ENCODE results near the gene RNF121. TPM values are rescaled to one million over a fixed set of nuclear protein-coding genes. Genes with fewer than 3 reads are reported as not detected.

RNF121 gene
- total RNA-seq, 1 donor from 2014 or later = 59.6 TPM

GRCh38 chr11:71962428-71963038, 33.7 kb downstream of the RNF121 start:
- Mint-ChIP-seq H3K4me1 (ENCODE audit: low read depth) (no peaks in the 10 kb centered on the region), H3K27me3 (no peaks in the 10 kb centered on the region), H3K4me3 (ENCODE audit: low read depth) (no peak overlapping the region), H3K36me3 (ENCODE audit: insufficient read depth) (peaks cover 14% of the 10 kb centered on the region), H3K9me3 (ENCODE audit: low read depth) (no peaks in the 10 kb centered on the region), H3K27ac (no peak overlapping the region)
- DNase-seq (ENCODE audit: low spot score, unreplicated experiment) = no peak
- TF ChIP-seq, protein P1, sequence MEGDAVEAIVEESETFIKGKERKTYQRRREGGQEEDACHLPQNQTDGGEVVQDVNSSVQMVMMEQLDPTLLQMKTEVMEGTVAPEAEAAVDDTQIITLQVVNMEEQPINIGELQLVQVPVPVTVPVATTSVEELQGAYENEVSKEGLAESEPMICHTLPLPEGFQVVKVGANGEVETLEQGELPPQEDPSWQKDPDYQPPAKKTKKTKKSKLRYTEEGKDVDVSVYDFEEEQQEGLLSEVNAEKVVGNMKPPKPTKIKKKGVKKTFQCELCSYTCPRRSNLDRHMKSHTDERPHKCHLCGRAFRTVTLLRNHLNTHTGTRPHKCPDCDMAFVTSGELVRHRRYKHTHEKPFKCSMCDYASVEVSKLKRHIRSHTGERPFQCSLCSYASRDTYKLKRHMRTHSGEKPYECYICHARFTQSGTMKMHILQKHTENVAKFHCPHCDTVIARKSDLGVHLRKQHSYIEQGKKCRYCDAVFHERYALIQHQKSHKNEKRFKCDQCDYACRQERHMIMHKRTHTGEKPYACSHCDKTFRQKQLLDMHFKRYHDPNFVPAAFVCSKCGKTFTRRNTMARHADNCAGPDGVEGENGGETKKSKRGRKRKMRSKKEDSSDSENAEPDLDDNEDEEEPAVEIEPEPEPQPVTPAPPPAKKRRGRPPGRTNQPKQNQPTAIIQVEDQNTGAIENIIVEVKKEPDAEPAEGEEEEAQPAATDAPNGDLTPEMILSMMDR (IDR thresholded peaks at IDR 0.05; ENCODE audit: unreplicated experiment) = no peak

DNA sequence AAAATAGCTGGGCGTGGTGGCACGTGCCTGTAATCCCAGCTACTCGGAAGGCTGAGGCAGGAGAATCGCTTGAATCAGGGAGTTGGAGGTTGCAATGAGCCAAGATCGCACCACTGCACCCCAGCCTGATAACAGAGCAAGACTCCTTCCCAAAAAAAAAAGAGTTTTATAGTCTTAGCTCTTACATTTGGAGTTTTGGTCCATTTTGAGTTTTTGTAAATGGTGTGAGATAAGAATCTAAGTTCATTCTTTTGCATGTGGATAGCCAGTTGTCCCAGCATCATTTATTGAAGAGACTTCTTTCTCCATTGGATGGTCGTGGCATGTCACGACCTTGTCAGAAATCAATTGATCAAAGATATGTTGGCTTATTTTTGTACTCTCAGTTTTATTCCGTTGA, 34.6 kb downstream of the RNF121 start:
- H3K36me3 Mint-ChIP-seq (ENCODE audit: insufficient read depth) = peaks cover 16% of the 10 kb centered on the region
- H3K4me3 Mint-ChIP-seq (ENCODE audit: low read depth) = no peak overlapping the region
- H3K9me3 Mint-ChIP-seq (ENCODE audit: low read depth) = no peaks in the 10 kb centered on the region
- H3K27ac Mint-ChIP-seq = no peak overlapping the region
- H3K27me3 Mint-ChIP-seq = no peaks in the 10 kb centered on the region
- DNase-seq (ENCODE audit: low spot score, unreplicated experiment) = no peak
- H3K4me1 Mint-ChIP-seq (ENCODE audit: low read depth) = no peaks in the 10 kb centered on the region
- TF ChIP-seq, protein P1 (IDR thresholded peaks at IDR 0.05; ENCODE audit: unreplicated experiment) = no peak

DNA sequence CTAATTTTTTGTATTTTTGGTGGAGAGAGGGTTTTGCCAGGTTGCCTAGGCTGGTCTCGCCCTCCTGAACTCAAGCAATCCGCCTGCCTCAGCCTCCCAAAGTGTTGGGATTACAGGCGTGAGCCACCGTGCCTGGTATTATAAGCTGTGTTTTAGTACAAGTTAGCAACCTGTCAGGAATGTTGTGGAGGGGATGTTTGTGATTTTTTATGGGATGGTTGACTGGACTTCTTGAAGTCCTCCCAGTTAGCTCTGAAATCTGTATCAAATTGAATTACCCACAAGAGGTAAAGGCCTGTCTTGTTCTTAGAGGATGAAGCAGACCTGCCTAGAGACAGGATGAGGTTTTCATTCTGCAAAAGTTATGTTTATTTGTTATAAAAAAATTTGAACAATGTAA, 35.8 kb downstream of the RNF121 start:
- Mint-ChIP-seq H3K36me3 (ENCODE audit: insufficient read depth) (peaks cover 16% of the 10 kb centered on the region), H3K9me3 (ENCODE audit: low read depth) (no peaks in the 10 kb centered on the region), H3K27ac (no peak overlapping the region), H3K4me1 (ENCODE audit: low read depth) (no peaks in the 10 kb centered on the region), H3K27me3 (no peaks in the 10 kb centered on the region), H3K4me3 (ENCODE audit: low read depth) (no peak overlapping the region)
- TF ChIP-seq, protein P1 (IDR thresholded peaks at IDR 0.05; ENCODE audit: unreplicated experiment) = no peak
- no peak for DNase-seq (ENCODE audit: low spot score, unreplicated experiment)

DNA sequence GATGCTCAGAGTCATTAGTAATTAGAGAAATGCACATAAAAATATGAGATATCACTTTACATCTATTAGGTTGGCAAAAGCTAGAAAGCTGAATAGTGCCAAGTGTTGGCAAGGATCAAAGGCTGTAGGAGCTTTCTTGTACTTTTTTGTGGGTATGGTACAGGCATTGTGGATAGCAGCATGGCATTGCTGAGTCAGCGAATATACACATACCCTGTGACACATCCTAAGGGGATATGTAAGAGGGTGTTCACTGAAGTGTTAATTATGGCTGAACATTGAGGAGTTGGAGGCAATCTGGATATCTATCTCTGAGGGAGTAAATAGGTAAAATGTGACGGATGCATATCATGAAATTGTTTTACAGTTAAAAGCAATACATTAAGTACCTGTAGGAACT, 42.8 kb downstream of the RNF121 start:
- Mint-ChIP-seq H3K9me3 (ENCODE audit: low read depth) (no peaks in the 10 kb centered on the region), H3K4me1 (ENCODE audit: low read depth) (no peaks in the 10 kb centered on the region), H3K4me3 (ENCODE audit: low read depth) (no peak overlapping the region), H3K27ac (no peak overlapping the region), H3K36me3 (ENCODE audit: insufficient read depth) (peaks cover 14% of the 10 kb centered on the region), H3K27me3 (no peaks in the 10 kb centered on the region)
- TF ChIP-seq, protein P1 (IDR thresholded peaks at IDR 0.05; ENCODE audit: unreplicated experiment) = no peak
- DNase-seq (ENCODE audit: low spot score, unreplicated experiment) = no peak

DNA sequence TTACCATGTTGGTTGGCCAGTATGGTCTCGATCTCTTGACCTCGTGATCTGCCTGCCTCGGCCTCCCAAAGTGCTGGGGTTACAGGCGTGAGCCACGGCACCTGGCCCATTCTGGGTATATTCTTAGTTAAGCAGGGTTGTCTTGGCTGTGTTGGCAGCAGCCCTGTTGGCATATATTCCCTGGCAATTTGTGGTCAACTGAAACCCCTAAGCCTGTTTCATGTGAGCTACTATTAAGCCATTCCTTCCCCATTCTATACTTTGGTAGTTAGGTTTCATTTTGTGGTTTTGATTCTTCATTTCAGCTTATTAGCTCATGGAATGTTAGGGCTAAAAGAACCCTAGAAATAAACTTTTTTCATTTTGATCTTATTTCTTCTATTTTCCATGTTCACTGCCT, 47.7 kb downstream of the RNF121 start:
- Mint-ChIP-seq H3K4me3 (ENCODE audit: low read depth) (no peak overlapping the region), H3K27ac (no peak overlapping the region), H3K27me3 (no peaks in the 10 kb centered on the region), H3K9me3 (ENCODE audit: low read depth) (no peaks in the 10 kb centered on the region), H3K36me3 (ENCODE audit: insufficient read depth) (peaks cover 13% of the 10 kb centered on the region), H3K4me1 (ENCODE audit: low read depth) (no peaks in the 10 kb centered on the region)
- no peak for DNase-seq (ENCODE audit: low spot score, unreplicated experiment)
- TF ChIP-seq, protein P1 (IDR thresholded peaks at IDR 0.05; ENCODE audit: unreplicated experiment) = no peak
